Tibial nerve (tissue), 3 donors: ENCODE data around the gene FNBP1L.

Experiments
- POLR2A ChIP-seq, 2 donors: fragments of 450-650 bp; IDR thresholded peaks; one replicate each; pipeline ENCODE4 v1.6.1; 2017; ENCODE audit warnings: antibody characterized with exemption in 2 of 2, mild to moderate bottlenecking in 2 of 2, moderate library complexity in 2 of 2
- TF ChIP-seq, protein P1 (sequence below), 5 experiments: fragments of 200-600 bp in 3 of 5; fragments of 450-650 bp in 2 of 5; sonication (generic) in 3 of 5; IDR thresholded peaks; one replicate each; pipeline ENCODE4 v1.5.1; 2016 to 2019; ENCODE audit warnings: antibody characterized with exemption in 5 of 5, mild to moderate bottlenecking in 3 of 5, moderate library complexity in 2 of 5

DNA sequence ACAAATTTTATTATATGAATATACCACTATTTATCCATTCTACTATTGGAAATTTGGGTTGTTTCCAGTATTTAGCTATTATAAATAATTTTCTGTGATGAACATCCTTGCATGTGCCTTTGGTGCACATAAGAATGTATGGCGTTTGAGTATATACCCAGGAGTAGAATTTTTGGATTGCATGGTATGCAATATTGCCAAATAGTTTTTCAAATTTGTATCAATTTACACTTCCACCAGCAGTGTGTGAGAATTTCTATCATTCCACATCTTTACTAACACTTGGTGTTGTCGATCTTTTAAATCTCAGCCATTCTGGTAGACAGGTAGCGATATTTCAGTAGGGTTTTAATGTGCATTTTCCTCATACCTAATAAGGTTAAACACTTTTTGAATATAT is 9.2 kb upstream of the FNBP1L start:
- TF ChIP-seq, protein P1, sequence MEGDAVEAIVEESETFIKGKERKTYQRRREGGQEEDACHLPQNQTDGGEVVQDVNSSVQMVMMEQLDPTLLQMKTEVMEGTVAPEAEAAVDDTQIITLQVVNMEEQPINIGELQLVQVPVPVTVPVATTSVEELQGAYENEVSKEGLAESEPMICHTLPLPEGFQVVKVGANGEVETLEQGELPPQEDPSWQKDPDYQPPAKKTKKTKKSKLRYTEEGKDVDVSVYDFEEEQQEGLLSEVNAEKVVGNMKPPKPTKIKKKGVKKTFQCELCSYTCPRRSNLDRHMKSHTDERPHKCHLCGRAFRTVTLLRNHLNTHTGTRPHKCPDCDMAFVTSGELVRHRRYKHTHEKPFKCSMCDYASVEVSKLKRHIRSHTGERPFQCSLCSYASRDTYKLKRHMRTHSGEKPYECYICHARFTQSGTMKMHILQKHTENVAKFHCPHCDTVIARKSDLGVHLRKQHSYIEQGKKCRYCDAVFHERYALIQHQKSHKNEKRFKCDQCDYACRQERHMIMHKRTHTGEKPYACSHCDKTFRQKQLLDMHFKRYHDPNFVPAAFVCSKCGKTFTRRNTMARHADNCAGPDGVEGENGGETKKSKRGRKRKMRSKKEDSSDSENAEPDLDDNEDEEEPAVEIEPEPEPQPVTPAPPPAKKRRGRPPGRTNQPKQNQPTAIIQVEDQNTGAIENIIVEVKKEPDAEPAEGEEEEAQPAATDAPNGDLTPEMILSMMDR (IDR thresholded peaks at IDR 0.05) = no peak
- TF ChIP-seq POLR2A (IDR thresholded peaks at IDR 0.05) = no peak
